Loucy (cell line): Measurements from ENCODE around the gene FITM1.

Source experiments
- EZH2phosphoT487 ChIP-seq: fragments of 200-600 bp; IDR thresholded peaks from 2 replicates; pipeline ENCODE4 v1.6.1; 2018; ENCODE audit warnings: antibody characterized with exemption, mild to moderate bottlenecking, moderate library complexity, borderline replicate concordance
- TF ChIP-seq, protein P1 (sequence below): fragments of 200-600 bp; sonication (generic); conservative IDR thresholded peaks from 2 replicates; pipeline ENCODE4 v1.5.1; 2014; ENCODE audit warnings: mild to moderate bottlenecking, antibody characterized with exemption, low read length

DNA sequence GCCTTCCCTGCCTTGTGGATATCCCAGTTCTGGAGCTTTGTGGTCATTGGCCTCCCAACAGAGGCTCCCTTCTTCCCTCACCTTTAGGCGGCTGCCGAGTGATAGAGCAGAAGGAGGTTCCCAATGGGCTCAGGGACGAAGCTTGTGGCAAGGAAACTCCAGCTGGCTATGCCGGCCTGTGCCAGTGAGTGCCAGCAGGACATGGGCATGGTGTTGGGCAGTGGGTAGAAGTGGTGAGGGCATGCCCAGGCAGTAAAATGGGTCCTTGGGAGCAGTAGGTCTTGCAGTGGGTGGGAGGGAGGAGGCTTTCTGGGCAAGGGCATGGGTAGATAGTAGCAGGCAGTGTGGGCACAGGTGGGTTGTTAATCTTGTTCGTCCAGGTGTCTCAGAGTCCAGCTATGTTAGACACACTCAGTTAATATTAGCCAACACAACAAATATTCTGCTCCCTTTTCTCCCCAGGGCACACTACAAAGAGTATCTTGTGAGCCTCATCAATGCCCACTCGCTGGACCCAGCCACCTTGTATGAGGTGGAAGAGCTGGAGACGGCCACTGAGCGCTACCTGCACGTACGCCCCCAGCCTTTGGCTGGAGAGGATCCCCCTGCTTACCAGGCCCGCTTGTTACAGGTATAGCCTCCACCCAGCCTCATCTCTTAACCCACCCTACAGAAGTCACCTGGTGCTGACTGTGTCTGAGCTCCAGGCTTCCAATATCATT lies 29.5 kb downstream of the FITM1 start:
- TF ChIP-seq, protein P1, sequence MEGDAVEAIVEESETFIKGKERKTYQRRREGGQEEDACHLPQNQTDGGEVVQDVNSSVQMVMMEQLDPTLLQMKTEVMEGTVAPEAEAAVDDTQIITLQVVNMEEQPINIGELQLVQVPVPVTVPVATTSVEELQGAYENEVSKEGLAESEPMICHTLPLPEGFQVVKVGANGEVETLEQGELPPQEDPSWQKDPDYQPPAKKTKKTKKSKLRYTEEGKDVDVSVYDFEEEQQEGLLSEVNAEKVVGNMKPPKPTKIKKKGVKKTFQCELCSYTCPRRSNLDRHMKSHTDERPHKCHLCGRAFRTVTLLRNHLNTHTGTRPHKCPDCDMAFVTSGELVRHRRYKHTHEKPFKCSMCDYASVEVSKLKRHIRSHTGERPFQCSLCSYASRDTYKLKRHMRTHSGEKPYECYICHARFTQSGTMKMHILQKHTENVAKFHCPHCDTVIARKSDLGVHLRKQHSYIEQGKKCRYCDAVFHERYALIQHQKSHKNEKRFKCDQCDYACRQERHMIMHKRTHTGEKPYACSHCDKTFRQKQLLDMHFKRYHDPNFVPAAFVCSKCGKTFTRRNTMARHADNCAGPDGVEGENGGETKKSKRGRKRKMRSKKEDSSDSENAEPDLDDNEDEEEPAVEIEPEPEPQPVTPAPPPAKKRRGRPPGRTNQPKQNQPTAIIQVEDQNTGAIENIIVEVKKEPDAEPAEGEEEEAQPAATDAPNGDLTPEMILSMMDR, result no peak
- TF ChIP-seq EZH2phosphoT487, result no peak
